ENCODE measurements around the gene PSMD2.
"Not testable (repeated sequence)": the region's sequence is repeated elsewhere in the genome, so short reads cannot be mapped to it uniquely, and the experiment has no call there.

Gene PSMD2

DNA sequence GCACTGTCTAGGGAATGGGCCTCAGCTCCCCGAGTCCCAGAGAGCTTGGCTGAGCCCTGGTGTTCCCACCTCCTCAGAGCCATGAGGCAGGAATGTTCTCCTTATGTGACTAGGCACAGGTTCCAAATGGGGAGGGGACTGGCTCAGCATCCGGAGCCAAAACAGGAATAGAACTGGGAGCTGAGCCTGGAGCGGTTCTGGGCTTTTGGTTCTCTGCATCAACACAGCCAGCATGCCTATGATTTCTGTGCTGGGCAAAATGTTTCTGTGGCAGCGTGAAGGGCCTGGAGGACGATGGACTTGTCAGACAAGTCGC lies 38.3 kb downstream of the PSMD2 start, which contains the start of gene FAM131A:
TSS of gene FAM131A (plus strand) at position 202 of the 316 bp plus-strand sequence. CDS start at position 233, 31 bp downstream.
- H3K27ac ChIP-seq (ENCODE audit: low read depth in 2 of 2, low read length in 2 of 2) = peak within 1 kb of the TSS; percentile 95 to 96
- H3K4me1 ChIP-seq (ENCODE audit: control insufficient read depth in 2 of 2, insufficient read depth in 2 of 2, low read length in 2 of 2) = peaks cover 22 to 25% of the 10 kb centered on the region in 2 donors
- peaks cover 25 to 31% of the 10 kb centered on the region in 2 donors for H3K36me3 ChIP-seq (ENCODE audit: control insufficient read depth in 2 of 2, insufficient read depth in 2 of 2, low read length in 2 of 2)
- H3K9me3 ChIP-seq (ENCODE audit: control insufficient read depth in 2 of 2, low read length in 2 of 2) = no peaks in the 10 kb centered on the region
- peak within 1 kb of the TSS; percentile 86 to 88 for H3K9ac ChIP-seq (ENCODE audit: low read depth in 1 of 2, low read length in 2 of 2)
- no peaks in the 10 kb centered on the region for H3K27me3 ChIP-seq (ENCODE audit: control insufficient read depth in 2 of 2, insufficient read depth in 2 of 2, low read length in 2 of 2)
- peak within 1 kb of the TSS; percentile 82 to 84 for H3K4me3 ChIP-seq (ENCODE audit: low read length in 2 of 2)

DNA sequence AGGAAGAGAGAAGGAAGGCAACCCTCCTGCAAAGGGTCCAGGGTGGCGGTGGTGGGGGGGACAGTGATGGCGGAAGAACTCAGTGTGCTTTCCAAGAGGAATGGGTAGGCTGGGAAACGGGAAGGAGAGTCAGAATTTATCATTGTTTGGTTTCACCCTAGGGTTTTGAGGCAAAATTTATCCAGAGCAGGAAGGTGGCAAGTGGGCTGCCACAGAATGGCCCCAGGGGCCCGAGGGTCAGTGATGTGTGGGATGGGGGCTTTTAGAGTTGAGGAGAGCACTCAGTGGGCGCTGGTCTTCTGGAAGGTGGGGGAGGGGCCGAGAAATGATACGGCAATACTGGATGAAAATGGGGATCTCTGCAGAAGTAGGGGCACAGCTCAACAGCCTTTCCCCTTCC lies 38.9 kb downstream of the PSMD2 start:
- Histone ChIP-seq H3K27ac (ENCODE audit: low read depth in 2 of 2, low read length in 2 of 2) (peak overlapping the region; percentile 30 to 95), H3K4me1 (ENCODE audit: control insufficient read depth in 2 of 2, insufficient read depth in 2 of 2, low read length in 2 of 2) (peaks cover 22 to 25% of the 10 kb centered on the region in 2 donors), H3K27me3 (ENCODE audit: control insufficient read depth in 2 of 2, insufficient read depth in 2 of 2, low read length in 2 of 2) (no peaks in the 10 kb centered on the region), H3K9me3 (ENCODE audit: control insufficient read depth in 2 of 2, low read length in 2 of 2) (no peaks in the 10 kb centered on the region), H3K36me3 (ENCODE audit: control insufficient read depth in 2 of 2, insufficient read depth in 2 of 2, low read length in 2 of 2) (peaks cover 24 to 31% of the 10 kb centered on the region in 2 donors), H3K4me3 (ENCODE audit: low read length in 2 of 2) (peak overlapping the region in 1 of 2 donors; percentile 28), H3K9ac (ENCODE audit: low read depth in 1 of 2, low read length in 2 of 2) (peak overlapping the region in 1 of 2 donors; percentile 32)

- Histone ChIP-seq H3K27me3 (ENCODE audit: control insufficient read depth in 2 of 2, insufficient read depth in 2 of 2, low read length in 2 of 2) (no peaks in the 10 kb centered on the region), H3K36me3 (ENCODE audit: control insufficient read depth in 2 of 2, insufficient read depth in 2 of 2, low read length in 2 of 2) (peaks cover 25 to 31% of the 10 kb centered on the region in 2 donors), H3K27ac (ENCODE audit: low read depth in 2 of 2, low read length in 2 of 2) (peak overlapping the region; percentile 30 to 95), H3K9me3 (ENCODE audit: control insufficient read depth in 2 of 2, low read length in 2 of 2) (no peaks in the 10 kb centered on the region), H3K4me1 (ENCODE audit: control insufficient read depth in 2 of 2, insufficient read depth in 2 of 2, low read length in 2 of 2) (peaks cover 22 to 25% of the 10 kb centered on the region in 2 donors), H3K9ac (ENCODE audit: low read depth in 1 of 2, low read length in 2 of 2) (no peak overlapping the region), H3K4me3 (ENCODE audit: low read length in 2 of 2) (peak overlapping the region in 1 of 2 donors; percentile 7)
Measured at GRCh38 chr3:184338511-184338945, 39.5 kb downstream of the PSMD2 start.

DNA sequence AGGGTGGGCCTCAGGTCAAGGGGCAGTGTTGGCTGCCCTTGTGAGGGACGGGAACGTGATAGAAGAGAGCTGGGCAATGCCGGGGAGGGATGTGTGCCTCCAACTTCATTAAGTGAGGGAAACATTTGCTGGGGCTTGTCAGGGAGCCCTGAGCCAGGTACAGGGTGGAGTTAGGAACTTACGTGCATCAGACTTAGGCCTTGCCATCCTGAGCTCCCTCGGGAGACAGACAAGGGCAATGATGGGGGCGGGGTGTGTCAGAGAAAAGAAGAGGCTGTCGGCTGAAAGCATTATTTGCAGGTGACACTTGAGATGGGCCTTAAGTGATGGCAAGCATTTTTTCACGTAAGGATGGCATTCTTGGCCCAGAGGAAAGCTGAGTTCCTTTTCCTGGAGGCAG lies 40.0 kb downstream of the PSMD2 start:
- Histone ChIP-seq H3K9ac (ENCODE audit: low read depth in 1 of 2, low read length in 2 of 2) (no peak overlapping the region), H3K4me3 (ENCODE audit: low read length in 2 of 2) (peak overlapping the region in 1 of 2 donors; percentile 7), H3K27ac (ENCODE audit: low read depth in 2 of 2, low read length in 2 of 2) (no peak overlapping the region), H3K4me1 (ENCODE audit: control insufficient read depth in 2 of 2, insufficient read depth in 2 of 2, low read length in 2 of 2) (peaks cover 22 to 25% of the 10 kb centered on the region in 2 donors), H3K36me3 (ENCODE audit: control insufficient read depth in 2 of 2, insufficient read depth in 2 of 2, low read length in 2 of 2) (peaks cover 22 to 29% of the 10 kb centered on the region in 2 donors), H3K9me3 (ENCODE audit: control insufficient read depth in 2 of 2, low read length in 2 of 2) (no peaks in the 10 kb centered on the region), H3K27me3 (ENCODE audit: control insufficient read depth in 2 of 2, insufficient read depth in 2 of 2, low read length in 2 of 2) (no peaks in the 10 kb centered on the region)

GRCh38 chr3:184339451-184340135 lies 40.6 kb downstream of the PSMD2 start:
- not testable (repeated sequence) for H3K4me3 ChIP-seq (ENCODE audit: low read length in 2 of 2); H3K27me3 ChIP-seq (ENCODE audit: control insufficient read depth in 2 of 2, insufficient read depth in 2 of 2, low read length in 2 of 2); H3K9ac ChIP-seq (ENCODE audit: low read depth in 1 of 2, low read length in 2 of 2); H3K9me3 ChIP-seq (ENCODE audit: control insufficient read depth in 2 of 2, low read length in 2 of 2); H3K27ac ChIP-seq (ENCODE audit: low read depth in 2 of 2, low read length in 2 of 2)
- Histone ChIP-seq H3K4me1 (ENCODE audit: control insufficient read depth in 2 of 2, insufficient read depth in 2 of 2, low read length in 2 of 2) (peaks cover 22 to 25% of the 10 kb centered on the region in 2 donors), H3K36me3 (ENCODE audit: control insufficient read depth in 2 of 2, insufficient read depth in 2 of 2, low read length in 2 of 2) (peaks cover 22 to 24% of the 10 kb centered on the region in 2 donors)

DNA sequence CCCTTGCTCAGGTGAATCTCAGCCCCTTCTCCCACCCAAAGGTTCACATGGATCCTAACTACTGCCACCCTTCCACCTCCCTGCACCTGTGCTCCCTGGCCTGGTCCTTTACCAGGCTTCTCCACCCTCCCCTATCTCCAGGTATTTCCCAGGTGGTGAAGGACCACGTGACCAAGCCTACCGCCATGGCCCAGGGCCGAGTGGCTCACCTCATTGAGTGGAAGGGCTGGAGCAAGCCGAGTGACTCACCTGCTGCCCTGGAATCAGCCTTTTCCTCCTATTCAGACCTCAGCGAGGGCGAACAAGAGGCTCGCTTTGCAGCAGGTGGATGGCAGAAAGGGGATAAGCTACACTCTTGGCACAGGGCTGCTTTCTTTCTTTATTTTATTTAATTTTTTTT lies 42.9 kb downstream of the PSMD2 start:
- Histone ChIP-seq H3K4me1 (ENCODE audit: control insufficient read depth in 2 of 2, insufficient read depth in 2 of 2, low read length in 2 of 2) (peaks cover 16 to 30% of the 10 kb centered on the region in 2 donors), H3K27ac (ENCODE audit: low read depth in 2 of 2, low read length in 2 of 2) (no peak overlapping the region), H3K9ac (ENCODE audit: low read depth in 1 of 2, low read length in 2 of 2) (no peak overlapping the region), H3K36me3 (ENCODE audit: control insufficient read depth in 2 of 2, insufficient read depth in 2 of 2, low read length in 2 of 2) (peaks cover 21 to 22% of the 10 kb centered on the region in 2 donors), H3K9me3 (ENCODE audit: control insufficient read depth in 2 of 2, low read length in 2 of 2) (no peaks in the 10 kb centered on the region), H3K4me3 (ENCODE audit: low read length in 2 of 2) (no peak overlapping the region), H3K27me3 (ENCODE audit: control insufficient read depth in 2 of 2, insufficient read depth in 2 of 2, low read length in 2 of 2) (no peaks in the 10 kb centered on the region)

- H3K36me3 ChIP-seq (ENCODE audit: control insufficient read depth in 2 of 2, insufficient read depth in 2 of 2, low read length in 2 of 2) = peaks cover 22 to 24% of the 10 kb centered on the region in 2 donors
- H3K4me1 ChIP-seq (ENCODE audit: control insufficient read depth in 2 of 2, insufficient read depth in 2 of 2, low read length in 2 of 2) = peaks cover 6 to 16% of the 10 kb centered on the region in 2 donors
- H3K9me3 ChIP-seq (ENCODE audit: control insufficient read depth in 2 of 2, low read length in 2 of 2) = no peaks in the 10 kb centered on the region
- no peak overlapping the region for H3K4me3 ChIP-seq (ENCODE audit: low read length in 2 of 2)
- H3K27ac ChIP-seq (ENCODE audit: low read depth in 2 of 2, low read length in 2 of 2) = no peak overlapping the region
- no peaks in the 10 kb centered on the region for H3K27me3 ChIP-seq (ENCODE audit: control insufficient read depth in 2 of 2, insufficient read depth in 2 of 2, low read length in 2 of 2)
- no peak overlapping the region for H3K9ac ChIP-seq (ENCODE audit: low read depth in 1 of 2, low read length in 2 of 2)
Measured at GRCh38 chr3:184343200-184343876, 44.3 kb downstream of the PSMD2 start.

GRCh38 chr3:184344579-184345316 lies 45.7 kb downstream of the PSMD2 start:
- peaks cover 22 to 24% of the 10 kb centered on the region in 2 donors for H3K36me3 ChIP-seq (ENCODE audit: control insufficient read depth in 2 of 2, insufficient read depth in 2 of 2, low read length in 2 of 2)
- no peaks in the 10 kb centered on the region for H3K9me3 ChIP-seq (ENCODE audit: control insufficient read depth in 2 of 2, low read length in 2 of 2)
- peaks cover 6 to 16% of the 10 kb centered on the region in 2 donors for H3K4me1 ChIP-seq (ENCODE audit: control insufficient read depth in 2 of 2, insufficient read depth in 2 of 2, low read length in 2 of 2)
- H3K27me3 ChIP-seq (ENCODE audit: control insufficient read depth in 2 of 2, insufficient read depth in 2 of 2, low read length in 2 of 2) = no peaks in the 10 kb centered on the region
- H3K9ac ChIP-seq (ENCODE audit: low read depth in 1 of 2, low read length in 2 of 2) = no peak overlapping the region
- H3K4me3 ChIP-seq (ENCODE audit: low read length in 2 of 2) = no peak overlapping the region
- H3K27ac ChIP-seq (ENCODE audit: low read depth in 2 of 2, low read length in 2 of 2) = no peak overlapping the region

DNA sequence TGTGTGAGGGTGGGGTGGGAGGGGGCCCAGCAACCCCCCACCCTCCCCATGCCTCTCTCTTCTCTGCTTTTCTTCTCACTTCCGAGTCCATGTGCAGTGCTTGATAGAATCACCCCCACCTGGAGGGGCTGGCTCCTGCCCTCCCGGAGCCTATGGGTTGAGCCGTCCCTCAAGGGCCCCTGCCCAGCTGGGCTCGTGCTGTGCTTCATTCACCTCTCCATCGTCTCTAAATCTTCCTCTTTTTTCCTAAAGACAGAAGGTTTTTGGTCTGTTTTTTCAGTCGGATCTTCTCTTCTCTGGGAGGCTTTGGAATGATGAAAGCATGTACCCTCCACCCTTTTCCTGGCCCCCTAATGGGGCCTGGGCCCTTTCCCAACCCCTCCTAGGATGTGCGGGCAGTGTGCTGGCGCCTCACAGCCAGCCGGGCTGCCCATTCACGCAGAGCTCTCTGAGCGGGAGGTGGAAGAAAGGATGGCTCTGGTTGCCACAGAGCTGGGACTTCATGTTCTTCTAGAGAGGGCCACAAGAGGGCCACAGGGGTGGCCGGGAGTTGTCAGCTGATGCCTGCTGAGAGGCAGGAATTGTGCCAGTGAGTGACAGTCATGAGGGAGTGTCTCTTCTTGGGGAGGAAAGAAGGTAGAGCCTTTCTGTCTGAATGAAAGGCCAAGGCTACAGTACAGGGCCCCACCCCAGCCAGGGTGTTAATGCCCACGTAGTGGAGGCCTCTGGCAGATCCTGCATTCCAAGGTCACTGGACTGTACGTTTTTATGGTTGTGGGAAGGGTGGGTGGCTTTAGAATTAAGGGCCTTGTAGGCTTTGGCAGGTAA lies 46.5 kb downstream of the PSMD2 start:
- Histone ChIP-seq H3K4me1 (ENCODE audit: control insufficient read depth in 2 of 2, insufficient read depth in 2 of 2, low read length in 2 of 2) (peaks cover 6 to 16% of the 10 kb centered on the region in 2 donors), H3K4me3 (ENCODE audit: low read length in 2 of 2) (no peak overlapping the region), H3K9ac (ENCODE audit: low read depth in 1 of 2, low read length in 2 of 2) (peak overlapping the region in 1 of 2 donors; percentile 52), H3K36me3 (ENCODE audit: control insufficient read depth in 2 of 2, insufficient read depth in 2 of 2, low read length in 2 of 2) (peaks cover 22 to 24% of the 10 kb centered on the region in 2 donors), H3K27ac (ENCODE audit: low read depth in 2 of 2, low read length in 2 of 2) (peak overlapping the region; percentile 66 to 87), H3K27me3 (ENCODE audit: control insufficient read depth in 2 of 2, insufficient read depth in 2 of 2, low read length in 2 of 2) (no peaks in the 10 kb centered on the region), H3K9me3 (ENCODE audit: control insufficient read depth in 2 of 2, low read length in 2 of 2) (no peaks in the 10 kb centered on the region)
